Hepatocyte (in vitro differentiated cells): ENCODE results near the gene CST7.

ENCODE experiments used
- EZH2 ChIP-seq: fragments of 200-600 bp; sonication (generic); IDR thresholded peaks from 2 replicates; pipeline ENCODE4 v1.6.1; 2016; ENCODE audit warnings: antibody characterized with exemption, mild to moderate bottlenecking, borderline replicate concordance
- EZH2phosphoT487 ChIP-seq: fragments of 200-600 bp; sonication (generic); IDR thresholded peaks from one replicate; pipeline ENCODE4 v1.6.1; 2018; ENCODE audit warnings: antibody characterized with exemption, mild to moderate bottlenecking, low read depth, moderate library complexity; ENCODE audit not compliant: unreplicated experiment, severe bottlenecking
- TF ChIP-seq, protein P1 (sequence below): fragments of 200-600 bp; sonication (generic); IDR thresholded peaks from 2 replicates; pipeline ENCODE4 v1.5.1; 2016; ENCODE audit warnings: antibody characterized with exemption, mild to moderate bottlenecking; ENCODE audit not compliant: poor library complexity

GRCh38 chr20:24936526-24937407, 12.3 kb upstream of the CST7 start:
- TF ChIP-seq, protein P1, sequence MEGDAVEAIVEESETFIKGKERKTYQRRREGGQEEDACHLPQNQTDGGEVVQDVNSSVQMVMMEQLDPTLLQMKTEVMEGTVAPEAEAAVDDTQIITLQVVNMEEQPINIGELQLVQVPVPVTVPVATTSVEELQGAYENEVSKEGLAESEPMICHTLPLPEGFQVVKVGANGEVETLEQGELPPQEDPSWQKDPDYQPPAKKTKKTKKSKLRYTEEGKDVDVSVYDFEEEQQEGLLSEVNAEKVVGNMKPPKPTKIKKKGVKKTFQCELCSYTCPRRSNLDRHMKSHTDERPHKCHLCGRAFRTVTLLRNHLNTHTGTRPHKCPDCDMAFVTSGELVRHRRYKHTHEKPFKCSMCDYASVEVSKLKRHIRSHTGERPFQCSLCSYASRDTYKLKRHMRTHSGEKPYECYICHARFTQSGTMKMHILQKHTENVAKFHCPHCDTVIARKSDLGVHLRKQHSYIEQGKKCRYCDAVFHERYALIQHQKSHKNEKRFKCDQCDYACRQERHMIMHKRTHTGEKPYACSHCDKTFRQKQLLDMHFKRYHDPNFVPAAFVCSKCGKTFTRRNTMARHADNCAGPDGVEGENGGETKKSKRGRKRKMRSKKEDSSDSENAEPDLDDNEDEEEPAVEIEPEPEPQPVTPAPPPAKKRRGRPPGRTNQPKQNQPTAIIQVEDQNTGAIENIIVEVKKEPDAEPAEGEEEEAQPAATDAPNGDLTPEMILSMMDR = no peak
- TF ChIP-seq EZH2 = no peak
- no peak for TF ChIP-seq EZH2phosphoT487
